H1 (cell line): ENCODE results near the gene ACTR6. TPM values are rescaled to one million over a fixed set of nuclear protein-coding genes. Genes with fewer than 3 reads are reported as not detected.

Experiments used
- ATF3 ChIP-seq: IDR thresholded peaks from 2 replicates; pipeline ENCODE4 v1.6.1; 2011; ENCODE audit warnings: low read depth, mild to moderate bottlenecking, low read length; ENCODE audit not compliant: insufficient read depth
- polyA plus RNA-seq, 7 experiments: library from polyadenylated mRNA; depleted of rRNA in 3 of 7; stranded (reverse) in 5 of 7; unstranded in 2 of 7; fragments of >200 nt in 5 of 7; fragments of 200-250 nt in 2 of 7; gene quantifications; 1 replicate in 5 of 7; 2 replicates in 1 of 7; 4 replicates in 1 of 7; pipeline versions ENCODE4 v1.2.1 to v1.2.3, GENCODE V29; 2011 to 2013; ENCODE audit warnings: missing spikeins in 2 of 7, mixed read lengths in 2 of 7
- total RNA-seq: library from RNA; stranded (reverse); fragmentation: NEBNext Ultra II Directional; extraction: Animal tissue kit (Norgen Biotek cat#: 25700); gene quantifications from 2 replicates; pipeline ENCODE4 v1.2.1, GENCODE V29; 2021

ACTR6 gene
- total and polyA plus RNA-seq, 2 of the 8 experiments (the other 6 are each of a cell fraction or from before 2014, with no cell fraction given) = 10.2 to 36.8 TPM

DNA sequence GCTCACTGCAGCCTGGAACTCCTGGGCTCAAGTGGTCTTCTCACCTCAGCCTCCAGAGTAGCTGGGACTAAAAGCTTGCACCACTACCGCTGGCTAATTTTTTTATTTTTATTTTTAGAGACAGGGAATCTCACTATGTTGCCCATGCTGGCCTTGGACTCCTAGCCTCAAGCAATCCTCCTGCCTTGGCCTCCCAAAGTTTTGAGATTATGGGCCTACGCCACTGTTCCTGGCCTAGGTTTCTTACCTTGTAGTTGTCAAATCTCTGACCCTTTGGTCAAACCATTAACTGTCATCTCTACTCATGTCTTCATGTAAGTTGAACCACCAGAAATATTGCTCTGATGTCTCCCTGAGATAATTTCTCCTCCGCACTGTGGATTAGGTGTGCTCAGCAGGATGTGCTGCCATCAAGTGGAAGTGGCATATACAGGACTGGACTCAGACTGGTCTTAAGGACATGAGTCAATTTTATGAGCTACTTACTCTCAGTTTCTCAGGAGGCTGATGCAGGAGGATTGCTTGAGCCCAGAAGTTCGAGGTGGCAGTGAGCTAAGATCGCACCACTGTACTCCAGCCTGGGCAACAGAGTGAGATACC, 28.5 kb downstream of the ACTR6 start (continued):
- TF ChIP-seq ATF3 = no peak
